Neural progenitor cell (in vitro differentiated cells): ENCODE results near the gene TMEM33. TPM values are rescaled to one million over a fixed set of nuclear protein-coding genes. Genes with fewer than 3 reads are reported as not detected.
"Not testable (repeated sequence)": the region's sequence is repeated elsewhere in the genome, so short reads cannot be mapped to it uniquely, and the experiment has no call there.

Experiments
- DNase-seq: peaks from one replicate; pipeline ENCODE4 v3.0.0-alpha.2; 2016; ENCODE audit warnings: low spot score
- H2AFZ ChIP-seq: fragments of 200-600 bp; sonication (generic); replicated peaks from 2 replicates; pipeline ENCODE4 v1.6.1; 2016; ENCODE audit warnings: antibody characterized with exemption
- H3F3A ChIP-seq: fragments of 200-600 bp; sonication (generic); 2 replicates; pipeline ENCODE4 v1.6.1; 2016; ENCODE audit warnings: antibody characterized with exemption, low read depth
- H3K27ac ChIP-seq: fragments of 200-600 bp; sonication (generic); 2 replicates; pipeline ENCODE4 v1.5.1; 2016; ENCODE audit warnings: mild to moderate bottlenecking
- H3K27me3 ChIP-seq: fragments of 200-600 bp; sonication (generic); 2 replicates; pipeline ENCODE4 v1.6.1; 2016; ENCODE audit warnings: mild to moderate bottlenecking, moderate library complexity
- H3K36me3 ChIP-seq: fragments of 200-600 bp; sonication (generic); 2 replicates; pipeline ENCODE4 v1.5.1; 2016
- H3K4me1 ChIP-seq: fragments of 200-600 bp; sonication (generic); 2 replicates; pipeline ENCODE4 v1.6.1; 2016; ENCODE audit warnings: mixed run types
- H3K4me2 ChIP-seq: fragments of 200-600 bp; sonication (generic); 2 replicates; pipeline ENCODE4 v1.6.1; 2016
- H3K4me3 ChIP-seq: fragments of 200-600 bp; sonication (generic); 2 replicates; pipeline ENCODE4 v1.5.1; 2016
- H3K79me2 ChIP-seq: fragments of 200-600 bp; sonication (generic); 2 replicates; pipeline ENCODE4 v1.6.1; 2016; ENCODE audit warnings: low read depth
- H3K9ac ChIP-seq: fragments of 200-600 bp; sonication (generic); 2 replicates; pipeline ENCODE4 v1.6.1; 2016
- H3K9me3 ChIP-seq: fragments of 200-600 bp; sonication (generic); 2 replicates; pipeline ENCODE4 v1.5.1; 2016; ENCODE audit warnings: low read depth
- H4K20me1 ChIP-seq: fragments of 200-600 bp; sonication (generic); 2 replicates; pipeline ENCODE4 v1.6.1; 2016; ENCODE audit warnings: low read depth
- H3K27ac Mint-ChIP-seq: 3 replicates; pipeline ENCODE4 v1.8.0; 2021; ENCODE audit warnings: mixed read lengths
- H3K27me3 Mint-ChIP-seq: 2 replicates; pipeline ENCODE4 v1.8.0; 2022; ENCODE audit warnings: low read depth, mild to moderate bottlenecking, inconsistent platforms, moderate library complexity, mixed read lengths; ENCODE audit not compliant: insufficient read depth
- H3K36me3 Mint-ChIP-seq: 3 replicates; pipeline ENCODE4 v1.8.0; 2021; ENCODE audit warnings: mixed read lengths
- H3K4me1 Mint-ChIP-seq: 3 replicates; pipeline ENCODE4 v1.8.0; 2021; ENCODE audit warnings: mixed read lengths
- H3K4me3 Mint-ChIP-seq: 3 replicates; pipeline ENCODE4 v1.8.0; 2021; ENCODE audit warnings: mild to moderate bottlenecking, moderate library complexity, mixed read lengths
- H3K9me3 Mint-ChIP-seq: 3 replicates; pipeline ENCODE4 v1.8.0; 2020; ENCODE audit warnings: mixed read lengths
- CTCF ChIP-seq: fragments of 200-600 bp; sonication (generic); IDR thresholded peaks from 2 replicates; pipeline ENCODE4 v1.5.1; 2017; ENCODE audit warnings: antibody characterized with exemption, mild to moderate bottlenecking
- EZH2 ChIP-seq: fragments of 200-600 bp; sonication (generic); IDR thresholded peaks from 2 replicates; pipeline ENCODE4 v1.6.1; 2017; ENCODE audit warnings: antibody characterized with exemption, mild to moderate bottlenecking, moderate library complexity
- EZH2phosphoT487 ChIP-seq: fragments of 200-600 bp; sonication (generic); IDR thresholded peaks from 2 replicates; pipeline ENCODE4 v1.6.1; 2017; ENCODE audit warnings: antibody characterized with exemption
- total RNA-seq: library from RNA; depleted of rRNA; stranded (reverse); fragments of >200 nt; gene quantifications from 2 replicates; pipeline ENCODE4 v1.2.3, GENCODE V29; 2015; ENCODE audit warnings: low replicate concordance

Gene TMEM33
- total RNA-seq, 1 donor from 2014 or later = 71.9 TPM

- Mint-ChIP-seq H3K4me3 (no peak overlapping the region), H3K36me3 (no peaks in the 10 kb centered on the region), H3K27ac (no peak overlapping the region), H3K27me3 (peaks cover 11% of the 10 kb centered on the region), H3K4me1 (no peaks in the 10 kb centered on the region), H3K9me3 (no peaks in the 10 kb centered on the region)
- H3K9me3 ChIP-seq = no peaks in the 10 kb centered on the region
- H3F3A ChIP-seq = peaks cover 2% of the 10 kb centered on the region
- TF ChIP-seq EZH2 (no peak), EZH2phosphoT487 (no peak), CTCF (no peak)
- H3K27me3 ChIP-seq = peaks cover 69% of the 10 kb centered on the region
- H4K20me1 ChIP-seq = no peaks in the 10 kb centered on the region
- no peaks in the 10 kb centered on the region for H3K79me2 ChIP-seq
- DNase-seq = no peak
- peaks cover 5% of the 10 kb centered on the region for H3K4me1 ChIP-seq
- no peak overlapping the region for H3K4me2 ChIP-seq
- H3K36me3 ChIP-seq = no peaks in the 10 kb centered on the region
- no peak overlapping the region for H3K9ac ChIP-seq
- no peak overlapping the region for H3K27ac ChIP-seq
- H3K4me3 ChIP-seq = no peak overlapping the region
- no peak overlapping the region for H2AFZ ChIP-seq
Measured at GRCh38 chr4:41890085-41890484, 45.1 kb upstream of the TMEM33 start.

- peaks cover 9% of the 10 kb centered on the region for H3K27me3 ChIP-seq
- no peaks in the 10 kb centered on the region for H3F3A ChIP-seq
- TF ChIP-seq EZH2phosphoT487 (no peak), CTCF (no peak), EZH2 (no peak)
- H3K4me1 ChIP-seq = no peaks in the 10 kb centered on the region
- H3K9me3 Mint-ChIP-seq = peaks cover 5% of the 10 kb centered on the region
- no peak overlapping the region for H3K4me2 ChIP-seq
- H3K27ac ChIP-seq = no peak overlapping the region
- H4K20me1 ChIP-seq = no peaks in the 10 kb centered on the region
- no peak overlapping the region for H3K9ac ChIP-seq
- H3K4me3 ChIP-seq = no peak overlapping the region
- no peak for DNase-seq
- no peak overlapping the region for H3K4me3 Mint-ChIP-seq
- H3K36me3 ChIP-seq = no peaks in the 10 kb centered on the region
- no peak overlapping the region for H3K27ac Mint-ChIP-seq
- no peaks in the 10 kb centered on the region for H3K4me1 Mint-ChIP-seq
- H3K9me3 ChIP-seq = no peaks in the 10 kb centered on the region
- H3K36me3 Mint-ChIP-seq = no peaks in the 10 kb centered on the region
- H2AFZ ChIP-seq = no peak overlapping the region
- peaks cover 6% of the 10 kb centered on the region for H3K27me3 Mint-ChIP-seq
- no peaks in the 10 kb centered on the region for H3K79me2 ChIP-seq
Measured at GRCh38 chr4:41896648-41897047, 38.6 kb upstream of the TMEM33 start.

GRCh38 chr4:41897698-41898097 is 37.5 kb upstream of the TMEM33 start:
- no peak overlapping the region for H3K4me3 Mint-ChIP-seq
- H3F3A ChIP-seq = no peaks in the 10 kb centered on the region

GRCh38 chr4:41909136-41909535 is 26.1 kb upstream of the TMEM33 start:
- H3K27ac Mint-ChIP-seq, H3K36me3 Mint-ChIP-seq, H3K4me2 ChIP-seq, H3K4me1 ChIP-seq, H3K9ac ChIP-seq, H3K4me3 Mint-ChIP-seq, H3K27ac ChIP-seq, H3K27me3 ChIP-seq, DNase-seq, H3K9me3 ChIP-seq, H3K4me3 ChIP-seq, H3K36me3 ChIP-seq, H3K79me2 ChIP-seq, H2AFZ ChIP-seq, H3K4me1 Mint-ChIP-seq, H3F3A ChIP-seq, H4K20me1 ChIP-seq, H3K9me3 Mint-ChIP-seq: not testable (repeated sequence)
- H3K27me3 Mint-ChIP-seq = peaks cover 12% of the 10 kb centered on the region

More at GRCh38 chr4:41897698-41898097, 37.5 kb upstream of the TMEM33 start:
- no peaks in the 10 kb centered on the region for H3K36me3 Mint-ChIP-seq
- TF ChIP-seq EZH2 (no peak), CTCF (no peak)
- H3K9me3 Mint-ChIP-seq = peaks cover 5% of the 10 kb centered on the region
- H3K27ac Mint-ChIP-seq = no peak overlapping the region
- peaks cover 8% of the 10 kb centered on the region for H3K27me3 Mint-ChIP-seq
- Histone ChIP-seq H3K27me3 (peaks cover 4% of the 10 kb centered on the region), H4K20me1 (no peaks in the 10 kb centered on the region), H3K79me2 (no peaks in the 10 kb centered on the region), H3K36me3 (no peaks in the 10 kb centered on the region), H3K9me3 (no peaks in the 10 kb centered on the region), H3K27ac (no peak overlapping the region), H3K4me2 (no peak overlapping the region), H3K9ac (no peak overlapping the region), H3K4me3 (no peak overlapping the region), H3K4me1 (no peaks in the 10 kb centered on the region), H2AFZ (no peak overlapping the region)
- DNase-seq = no peak
- no peaks in the 10 kb centered on the region for H3K4me1 Mint-ChIP-seq
